GM19372 (cell line): ENCODE results near the gene SPTB.
"Not testable (repeated sequence)": the region's sequence is repeated elsewhere in the genome, so short reads cannot be mapped to it uniquely, and the experiment has no call there.

Source experiments
- ATAC-seq: cut with Tn5 transposase; IDR thresholded peaks from one replicate; pipeline ENCODE4 v1.9.1; 2021; ENCODE audit warnings: mild to moderate bottlenecking, low read depth, moderate library complexity; ENCODE audit not compliant: unreplicated experiment

SPTB gene

GRCh38 chr14:64825006-64825405, 54.7 kb downstream of the SPTB start:
- no peak for ATAC-seq

GRCh38 chr14:64824471-64824870, 55.2 kb downstream of the SPTB start:
- no peak for ATAC-seq

GRCh38 chr14:64823305-64823861, 56.3 kb downstream of the SPTB start:
- ATAC-seq: peak; percentile 59

GRCh38 chr14:64821651-64822050, 58.1 kb downstream of the SPTB start:
- ATAC-seq: no peak

- no peak for ATAC-seq
These were observed 61.6 kb downstream of the SPTB start for GRCh38 chr14:64818151-64818550.

GRCh38 chr14:64817631-64818030, 62.1 kb downstream of the SPTB start:
- no peak for ATAC-seq

- no peak for ATAC-seq
These were observed 63.4 kb downstream of the SPTB start for GRCh38 chr14:64816221-64816783.

- ATAC-seq: no peak
These were observed 64.5 kb downstream of the SPTB start for GRCh38 chr14:64815257-64815656.

GRCh38 chr14:64812412-64812811, 67.3 kb downstream of the SPTB start:
- no peak for ATAC-seq

GRCh38 chr14:64811676-64812075, 68.0 kb downstream of the SPTB start:
- ATAC-seq: no peak

- no peak for ATAC-seq
These were observed 71.3 kb downstream of the SPTB start for GRCh38 chr14:64808449-64808848.

- ATAC-seq: no peak
These were observed 72.2 kb downstream of the SPTB start for GRCh38 chr14:64807551-64807950.

- ATAC-seq: no peak
These were observed 72.7 kb downstream of the SPTB start for GRCh38 chr14:64806862-64807495.

- no peak for ATAC-seq
These were observed 73.4 kb downstream of the SPTB start for GRCh38 chr14:64806202-64806861.

GRCh38 chr14:64805646-64806045, 74.1 kb downstream of the SPTB start:
- not testable (repeated sequence) for ATAC-seq

GRCh38 chr14:64804754-64805260, 74.9 kb downstream of the SPTB start:
- no peak for ATAC-seq

GRCh38 chr14:64801800-64802199, 77.9 kb downstream of the SPTB start:
- ATAC-seq: no peak

GRCh38 chr14:64801046-64801445, 78.7 kb downstream of the SPTB start:
- no peak for ATAC-seq

GRCh38 chr14:64800000-64800399, 79.7 kb downstream of the SPTB start:
- no peak for ATAC-seq

GRCh38 chr14:64799555-64799954, 80.2 kb downstream of the SPTB start:
- no peak for ATAC-seq

GRCh38 chr14:64796369-64796768, 83.3 kb downstream of the SPTB start:
- ATAC-seq: no peak

GRCh38 chr14:64795921-64796320, 83.8 kb downstream of the SPTB start:
- ATAC-seq: no peak
